ENCODE results near the gene L3MBTL4. TPM values are rescaled to one million over a fixed set of nuclear protein-coding genes. Genes with fewer than 3 reads are reported as not detected.
A peak's percentile ranks its signal among the peaks of the same experiment; 100 is the strongest.

L3MBTL4 gene
- total RNA-seq, 1 donor = 0.36 TPM

DNA sequence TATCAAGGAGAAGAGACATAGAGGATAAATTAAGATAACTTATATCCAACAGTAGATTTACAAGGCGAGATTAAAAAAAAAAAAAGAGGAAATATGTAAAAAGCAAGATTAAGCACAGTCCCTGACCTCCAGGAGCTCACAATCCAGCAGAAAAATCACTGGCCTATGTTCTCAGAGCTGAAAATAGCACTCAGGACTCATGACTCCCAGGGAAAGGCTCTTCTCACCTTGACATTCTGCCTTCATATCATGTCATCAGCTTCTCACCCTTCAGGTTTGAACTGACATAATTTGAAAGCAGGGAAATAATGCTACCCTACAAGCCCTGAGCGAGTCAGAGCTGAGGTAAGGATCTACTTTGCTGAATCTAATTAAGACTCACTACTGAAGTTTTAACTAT is 82.8 kb downstream of the L3MBTL4 start:
- TF ChIP-seq, protein P1, sequence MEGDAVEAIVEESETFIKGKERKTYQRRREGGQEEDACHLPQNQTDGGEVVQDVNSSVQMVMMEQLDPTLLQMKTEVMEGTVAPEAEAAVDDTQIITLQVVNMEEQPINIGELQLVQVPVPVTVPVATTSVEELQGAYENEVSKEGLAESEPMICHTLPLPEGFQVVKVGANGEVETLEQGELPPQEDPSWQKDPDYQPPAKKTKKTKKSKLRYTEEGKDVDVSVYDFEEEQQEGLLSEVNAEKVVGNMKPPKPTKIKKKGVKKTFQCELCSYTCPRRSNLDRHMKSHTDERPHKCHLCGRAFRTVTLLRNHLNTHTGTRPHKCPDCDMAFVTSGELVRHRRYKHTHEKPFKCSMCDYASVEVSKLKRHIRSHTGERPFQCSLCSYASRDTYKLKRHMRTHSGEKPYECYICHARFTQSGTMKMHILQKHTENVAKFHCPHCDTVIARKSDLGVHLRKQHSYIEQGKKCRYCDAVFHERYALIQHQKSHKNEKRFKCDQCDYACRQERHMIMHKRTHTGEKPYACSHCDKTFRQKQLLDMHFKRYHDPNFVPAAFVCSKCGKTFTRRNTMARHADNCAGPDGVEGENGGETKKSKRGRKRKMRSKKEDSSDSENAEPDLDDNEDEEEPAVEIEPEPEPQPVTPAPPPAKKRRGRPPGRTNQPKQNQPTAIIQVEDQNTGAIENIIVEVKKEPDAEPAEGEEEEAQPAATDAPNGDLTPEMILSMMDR (IDR thresholded peaks at IDR 0.05; ENCODE audit: extremely low read depth, low read depth, low read length) = no peak
- H2AFZ ChIP-seq (ENCODE audit: low read length) = no peak overlapping the region

DNA sequence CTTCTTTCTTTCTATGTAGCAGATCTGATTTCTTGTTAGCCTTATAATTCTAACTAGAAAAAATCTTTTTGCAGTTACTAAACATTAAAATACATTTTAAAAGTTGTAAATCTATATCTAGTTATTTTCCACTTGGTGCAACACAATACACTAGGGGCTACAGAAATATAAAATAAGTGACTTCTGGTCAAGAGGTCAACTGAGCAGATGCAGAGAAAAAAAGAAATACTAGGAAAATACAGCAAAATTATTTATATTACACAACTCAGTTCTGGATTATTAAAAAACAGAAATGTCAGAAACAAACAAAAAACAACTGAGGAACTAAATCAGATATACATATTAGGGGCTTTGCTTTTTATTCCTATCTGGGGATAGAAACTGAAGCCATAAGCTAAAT is 83.9 kb downstream of the L3MBTL4 start:
- Histone ChIP-seq H3K79me2 (ENCODE audit: insufficient read depth, low read length) (no peaks in the 10 kb centered on the region), H3K4me2 (ENCODE audit: insufficient read depth, low read length) (no peak overlapping the region), H3K4me1 (ENCODE audit: insufficient read depth, low read length) (no peaks in the 10 kb centered on the region), H3K4me3 (ENCODE audit: insufficient read depth, low read length) (no peak overlapping the region), H3K27ac (ENCODE audit: low read depth, low read length) (no peak overlapping the region), H2AFZ (ENCODE audit: low read length) (no peak overlapping the region), H4K20me1 (ENCODE audit: insufficient read depth, low read length) (no peaks in the 10 kb centered on the region), H3K36me3 (ENCODE audit: insufficient read depth, low read length) (no peaks in the 10 kb centered on the region), H3K27me3 (ENCODE audit: insufficient read depth, low read length) (no peaks in the 10 kb centered on the region), H3K9me3 (ENCODE audit: low read depth, low read length) (no peaks in the 10 kb centered on the region)
- TF ChIP-seq, protein P1 (IDR thresholded peaks at IDR 0.05; ENCODE audit: extremely low read depth, low read depth, low read length) = no peak
- DNase-seq (ENCODE audit: insufficient read length, low spot score, missing footprints) = no peak

More for the DNA sequence above, 82.8 kb downstream of the L3MBTL4 start:
- H3K36me3 ChIP-seq (ENCODE audit: insufficient read depth, low read length) = no peaks in the 10 kb centered on the region
- no peaks in the 10 kb centered on the region for H3K27me3 ChIP-seq (ENCODE audit: insufficient read depth, low read length)
- no peak overlapping the region for H3K27ac ChIP-seq (ENCODE audit: low read depth, low read length)
- no peaks in the 10 kb centered on the region for H4K20me1 ChIP-seq (ENCODE audit: insufficient read depth, low read length)
- no peaks in the 10 kb centered on the region for H3K9me3 ChIP-seq (ENCODE audit: low read depth, low read length)
- H3K4me1 ChIP-seq (ENCODE audit: insufficient read depth, low read length) = no peaks in the 10 kb centered on the region
- no peaks in the 10 kb centered on the region for H3K79me2 ChIP-seq (ENCODE audit: insufficient read depth, low read length)
- no peak overlapping the region for H3K4me2 ChIP-seq (ENCODE audit: insufficient read depth, low read length)
- H3K4me3 ChIP-seq (ENCODE audit: insufficient read depth, low read length) = no peak overlapping the region
- DNase-seq (ENCODE audit: insufficient read length, low spot score, missing footprints) = no peak

DNA sequence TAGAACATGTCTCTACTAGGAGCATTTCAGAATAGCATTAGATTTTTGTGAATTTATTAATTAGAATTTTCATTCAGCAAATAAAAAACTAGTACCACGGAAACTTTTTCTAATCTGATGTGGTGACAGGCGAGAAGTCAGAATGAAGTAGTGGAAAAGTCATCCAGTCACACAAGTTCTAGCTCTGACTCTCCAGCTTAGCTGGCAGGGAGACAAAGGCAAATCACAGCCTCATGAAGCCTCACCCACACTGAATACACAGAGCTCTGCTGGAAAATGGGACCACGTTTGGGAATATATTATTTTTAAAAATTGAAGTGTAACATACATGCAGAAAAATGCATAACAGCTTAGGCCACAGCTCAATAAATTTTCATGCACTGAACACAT is 86.1 kb downstream of the L3MBTL4 start:
- TF ChIP-seq, protein P1 (IDR thresholded peaks at IDR 0.05; ENCODE audit: extremely low read depth, low read depth, low read length) = no peak
- no peaks in the 10 kb centered on the region for H3K36me3 ChIP-seq (ENCODE audit: insufficient read depth, low read length)
- no peaks in the 10 kb centered on the region for H4K20me1 ChIP-seq (ENCODE audit: insufficient read depth, low read length)
- no peak overlapping the region for H3K4me2 ChIP-seq (ENCODE audit: insufficient read depth, low read length)
- no peaks in the 10 kb centered on the region for H3K9me3 ChIP-seq (ENCODE audit: low read depth, low read length)
- H2AFZ ChIP-seq (ENCODE audit: low read length) = no peak overlapping the region
- H3K27me3 ChIP-seq (ENCODE audit: insufficient read depth, low read length) = no peaks in the 10 kb centered on the region
- no peak for DNase-seq (ENCODE audit: insufficient read length, low spot score, missing footprints)
- no peak overlapping the region for H3K4me3 ChIP-seq (ENCODE audit: insufficient read depth, low read length)
- H3K27ac ChIP-seq (ENCODE audit: low read depth, low read length) = no peak overlapping the region
- H3K79me2 ChIP-seq (ENCODE audit: insufficient read depth, low read length) = no peaks in the 10 kb centered on the region
- no peaks in the 10 kb centered on the region for H3K4me1 ChIP-seq (ENCODE audit: insufficient read depth, low read length)

DNA sequence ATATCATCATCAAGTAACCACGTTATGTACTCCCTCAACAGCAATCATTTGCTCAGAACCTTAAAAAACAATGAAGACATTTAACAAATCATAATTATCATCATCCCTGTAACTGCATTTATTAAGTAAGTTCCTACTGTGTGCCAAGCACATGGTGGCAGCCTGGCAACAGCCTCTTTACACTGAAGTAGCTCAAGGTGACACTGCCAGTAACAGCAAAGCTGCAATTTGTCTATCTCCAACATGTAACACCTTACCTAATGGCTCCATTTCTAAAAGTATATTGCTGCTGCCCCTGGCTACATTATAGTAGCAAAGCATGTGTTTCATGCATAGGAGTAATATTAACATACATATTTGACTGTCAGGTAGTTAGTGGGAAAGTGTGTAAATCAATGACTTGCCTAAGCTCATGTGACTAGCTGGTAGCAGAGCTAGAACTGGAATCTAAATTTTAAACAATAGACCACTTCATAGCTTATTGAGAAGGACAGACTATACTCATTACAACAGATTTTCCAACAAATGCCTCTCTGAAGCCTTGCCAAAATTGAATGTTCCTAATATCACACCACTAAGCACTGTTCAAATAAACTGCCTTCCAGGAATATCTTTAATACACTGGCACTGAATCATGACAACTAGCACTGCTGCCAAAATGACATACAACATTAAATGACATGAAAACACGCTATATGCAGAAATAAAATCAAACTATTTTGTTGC is 86.7 kb downstream of the L3MBTL4 start:
- TF ChIP-seq, protein P1 (IDR thresholded peaks at IDR 0.05; ENCODE audit: extremely low read depth, low read depth, low read length) = no peak
- Histone ChIP-seq H2AFZ (ENCODE audit: low read length) (no peak overlapping the region), H3K36me3 (ENCODE audit: insufficient read depth, low read length) (no peaks in the 10 kb centered on the region), H4K20me1 (ENCODE audit: insufficient read depth, low read length) (no peaks in the 10 kb centered on the region), H3K9me3 (ENCODE audit: low read depth, low read length) (no peaks in the 10 kb centered on the region), H3K27me3 (ENCODE audit: insufficient read depth, low read length) (no peaks in the 10 kb centered on the region), H3K4me2 (ENCODE audit: insufficient read depth, low read length) (no peak overlapping the region), H3K27ac (ENCODE audit: low read depth, low read length) (no peak overlapping the region), H3K79me2 (ENCODE audit: insufficient read depth, low read length) (no peaks in the 10 kb centered on the region), H3K4me3 (ENCODE audit: insufficient read depth, low read length) (no peak overlapping the region), H3K4me1 (ENCODE audit: insufficient read depth, low read length) (no peaks in the 10 kb centered on the region)
- peak; percentile 19 for DNase-seq (ENCODE audit: insufficient read length, low spot score, missing footprints)

All from osteoblast (primary cell).